HCT116 (cell line): Measurements from ENCODE around the gene VWA5B1.

Experiments used
- RAD21 ChIP-seq: IDR thresholded peaks from 2 replicates; pipeline ENCODE4 v1.6.1; 2012; ENCODE audit warnings: low read depth, mild to moderate bottlenecking
- TF ChIP-seq, protein P1 (sequence below): IDR thresholded peaks from 2 replicates; pipeline ENCODE4 v1.6.1; 2012; ENCODE audit warnings: low read depth

DNA sequence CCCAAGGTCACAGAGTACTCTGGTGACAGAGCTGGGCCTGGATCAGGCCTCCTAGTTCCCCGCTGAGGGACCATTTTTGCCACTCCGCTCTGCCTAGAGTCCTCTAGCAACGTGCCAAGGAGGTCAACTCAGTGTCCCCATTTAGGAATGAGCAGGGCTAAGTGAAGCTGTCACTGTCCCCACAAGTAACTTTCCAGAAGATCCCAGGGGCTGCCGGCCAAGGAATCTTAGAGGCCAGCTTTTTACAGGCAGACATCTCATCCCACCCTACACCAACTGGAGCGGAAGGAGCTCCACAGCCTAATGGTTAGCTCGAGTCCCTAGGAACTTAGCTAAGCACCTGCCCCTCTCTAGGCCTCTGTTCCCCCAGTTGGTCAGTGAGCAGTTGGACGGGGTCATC is 59.7 kb downstream of the VWA5B1 start:
- TF ChIP-seq, protein P1, sequence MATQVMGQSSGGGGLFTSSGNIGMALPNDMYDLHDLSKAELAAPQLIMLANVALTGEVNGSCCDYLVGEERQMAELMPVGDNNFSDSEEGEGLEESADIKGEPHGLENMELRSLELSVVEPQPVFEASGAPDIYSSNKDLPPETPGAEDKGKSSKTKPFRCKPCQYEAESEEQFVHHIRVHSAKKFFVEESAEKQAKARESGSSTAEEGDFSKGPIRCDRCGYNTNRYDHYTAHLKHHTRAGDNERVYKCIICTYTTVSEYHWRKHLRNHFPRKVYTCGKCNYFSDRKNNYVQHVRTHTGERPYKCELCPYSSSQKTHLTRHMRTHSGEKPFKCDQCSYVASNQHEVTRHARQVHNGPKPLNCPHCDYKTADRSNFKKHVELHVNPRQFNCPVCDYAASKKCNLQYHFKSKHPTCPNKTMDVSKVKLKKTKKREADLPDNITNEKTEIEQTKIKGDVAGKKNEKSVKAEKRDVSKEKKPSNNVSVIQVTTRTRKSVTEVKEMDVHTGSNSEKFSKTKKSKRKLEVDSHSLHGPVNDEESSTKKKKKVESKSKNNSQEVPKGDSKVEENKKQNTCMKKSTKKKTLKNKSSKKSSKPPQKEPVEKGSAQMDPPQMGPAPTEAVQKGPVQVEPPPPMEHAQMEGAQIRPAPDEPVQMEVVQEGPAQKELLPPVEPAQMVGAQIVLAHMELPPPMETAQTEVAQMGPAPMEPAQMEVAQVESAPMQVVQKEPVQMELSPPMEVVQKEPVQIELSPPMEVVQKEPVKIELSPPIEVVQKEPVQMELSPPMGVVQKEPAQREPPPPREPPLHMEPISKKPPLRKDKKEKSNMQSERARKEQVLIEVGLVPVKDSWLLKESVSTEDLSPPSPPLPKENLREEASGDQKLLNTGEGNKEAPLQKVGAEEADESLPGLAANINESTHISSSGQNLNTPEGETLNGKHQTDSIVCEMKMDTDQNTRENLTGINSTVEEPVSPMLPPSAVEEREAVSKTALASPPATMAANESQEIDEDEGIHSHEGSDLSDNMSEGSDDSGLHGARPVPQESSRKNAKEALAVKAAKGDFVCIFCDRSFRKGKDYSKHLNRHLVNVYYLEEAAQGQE = no peak
- TF ChIP-seq RAD21 = no peak
